GM21723 (cell line): ENCODE measurements around the gene THBD.

Experiments
- ATAC-seq: cut with Tn5 transposase; IDR thresholded peaks from one replicate; pipeline ENCODE4 v1.9.1; 2021; ENCODE audit warnings: mild to moderate bottlenecking, moderate library complexity; ENCODE audit not compliant: unreplicated experiment

Gene THBD

DNA sequence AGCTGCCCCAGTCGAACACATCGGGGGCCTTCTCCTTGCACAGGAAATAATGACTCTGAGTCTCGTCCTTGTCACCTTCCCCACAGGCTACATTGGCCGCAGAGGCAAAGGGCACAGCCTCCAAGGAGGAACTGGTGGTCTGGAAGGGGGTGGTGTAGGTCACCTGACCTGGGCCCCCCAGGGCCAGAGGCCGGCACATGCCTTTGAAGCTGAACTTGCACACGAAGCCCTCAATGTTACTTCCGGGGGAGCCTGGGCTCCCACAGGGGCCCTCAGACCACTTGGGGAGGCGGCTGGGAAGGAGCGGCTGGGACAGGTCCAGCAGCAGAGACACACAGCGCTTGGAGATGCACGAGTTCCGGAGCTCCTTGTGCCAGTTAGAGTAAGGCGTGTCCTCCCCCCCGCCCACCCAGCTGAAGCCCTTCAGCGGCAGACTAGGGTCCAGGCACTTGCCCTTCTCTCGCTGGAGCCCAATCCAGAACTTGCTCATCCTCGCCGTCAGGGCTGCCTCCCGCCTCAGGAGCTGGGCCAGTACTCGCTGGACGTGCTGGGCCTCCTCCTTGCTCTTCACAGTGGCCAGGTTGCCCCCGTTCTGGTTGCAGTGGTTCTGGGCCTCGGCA lies 36.1 kb upstream of the THBD start:
- ATAC-seq: no peak

DNA sequence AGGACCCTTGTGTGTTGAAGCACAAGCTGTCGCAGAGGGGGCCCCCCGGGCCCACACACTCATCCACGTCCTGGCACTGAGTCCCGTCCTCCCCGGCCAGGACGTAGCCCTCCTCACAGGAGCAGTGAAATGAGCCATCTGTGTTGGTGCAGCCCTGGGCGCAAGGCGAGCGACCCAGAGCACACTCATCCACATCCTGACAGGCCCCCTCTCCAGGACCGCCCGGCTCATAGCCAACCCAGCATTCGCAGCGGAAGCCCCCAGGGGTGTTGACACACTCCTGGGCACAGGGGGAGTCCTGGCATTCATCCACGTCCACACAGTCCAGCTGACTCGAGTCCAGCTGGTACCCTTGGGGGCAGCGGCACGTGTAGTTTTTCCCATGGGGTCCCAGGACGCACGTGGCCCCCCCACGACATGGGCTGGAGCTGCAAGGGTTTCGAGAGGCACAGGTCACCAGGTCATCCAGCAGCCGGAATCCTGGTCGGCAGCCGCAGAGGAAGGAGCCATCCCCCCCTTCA lies 35.4 kb upstream of the THBD start:
- no peak for ATAC-seq

DNA sequence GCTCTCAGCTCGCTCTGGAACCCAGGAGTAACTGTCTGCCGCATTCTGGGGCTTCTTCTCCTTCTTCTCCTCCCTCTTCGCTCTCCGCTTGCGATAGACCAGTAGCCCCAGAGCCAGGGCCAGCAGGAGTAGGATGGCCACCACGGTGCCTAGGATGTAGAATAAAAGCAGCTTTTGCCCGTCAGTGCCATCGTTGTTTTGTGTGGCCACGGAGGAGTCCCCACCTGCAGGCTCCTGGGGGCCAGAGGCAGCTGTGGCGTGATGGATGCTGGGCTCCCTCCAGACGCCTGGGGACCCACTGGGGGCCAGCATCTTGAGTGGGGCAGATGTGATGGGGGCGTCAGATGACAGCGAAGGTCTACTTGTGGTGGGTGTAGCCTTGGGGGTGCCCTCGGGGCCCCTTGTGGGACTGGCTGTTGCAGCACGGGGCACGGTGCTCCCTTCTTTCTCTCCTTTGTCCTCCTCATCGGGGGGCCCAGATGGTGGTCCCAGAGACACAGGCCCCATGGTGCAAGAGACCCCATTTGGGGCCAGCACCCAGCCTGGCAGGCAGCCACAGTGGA lies 34.9 kb upstream of the THBD start:
- no peak for ATAC-seq

DNA sequence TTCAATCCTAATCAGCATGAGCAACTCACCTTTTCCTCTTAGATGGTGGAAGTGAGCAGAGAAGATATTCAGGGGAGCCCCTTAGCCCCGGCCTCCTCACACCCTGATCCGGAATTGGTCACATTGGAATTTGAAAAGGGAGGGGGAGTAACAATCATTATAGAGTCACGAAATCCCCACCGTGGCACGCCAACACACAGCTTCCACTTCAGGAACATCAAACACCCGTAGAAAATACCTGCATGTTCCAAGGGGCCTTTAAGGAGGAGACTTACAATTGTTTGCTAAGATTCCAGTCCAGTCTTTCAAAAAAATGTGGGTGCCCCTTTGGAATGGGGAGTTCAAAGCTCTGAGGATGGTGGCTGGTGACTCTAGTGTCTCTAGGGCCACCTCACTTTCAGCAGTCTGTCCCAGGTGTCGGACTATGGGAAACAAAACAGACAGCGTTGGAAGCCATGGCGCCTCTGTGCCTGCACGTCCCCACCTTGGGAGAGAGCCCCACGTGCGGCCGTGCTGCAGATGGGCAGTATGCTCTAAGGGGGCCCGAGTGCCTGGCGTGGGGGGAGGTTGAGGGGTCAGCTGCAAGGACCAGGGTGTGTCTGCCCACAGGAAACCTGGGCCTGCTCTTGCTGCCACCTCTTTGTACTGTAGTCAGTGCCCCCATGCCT lies 34.2 kb upstream of the THBD start:
- no peak for ATAC-seq

DNA sequence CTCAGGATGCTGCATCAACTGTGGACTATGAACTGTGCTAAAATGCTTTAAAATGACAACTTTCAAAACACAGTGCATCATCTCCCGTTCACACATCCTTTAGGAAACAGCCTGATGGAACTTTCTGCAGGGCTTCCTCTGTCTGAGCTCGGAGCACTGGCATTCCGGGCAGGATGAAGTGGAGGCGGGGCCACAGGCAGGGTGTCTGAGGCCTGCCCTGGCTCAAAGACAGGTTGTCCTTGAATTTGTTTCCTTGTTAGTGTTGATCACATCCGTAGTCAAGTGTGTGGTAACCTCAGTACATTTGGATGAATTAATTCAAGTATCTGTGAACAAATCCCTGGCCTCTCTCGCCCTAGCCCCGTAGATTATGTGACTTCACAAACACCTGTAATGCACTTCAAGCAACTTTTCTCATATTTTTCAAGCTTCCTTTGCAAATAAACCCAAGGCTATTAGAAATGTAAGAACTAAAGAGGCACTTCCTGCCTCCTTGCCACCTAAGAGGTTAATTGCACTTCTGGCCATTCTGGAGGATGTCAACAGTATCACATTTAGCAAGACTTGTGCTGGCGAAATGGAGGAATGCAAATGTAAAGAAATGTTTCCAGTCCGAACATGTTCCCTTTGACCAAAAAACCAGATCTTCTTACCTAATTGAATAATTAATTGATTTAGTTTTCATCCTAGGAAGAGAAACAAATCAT lies 33.5 kb upstream of the THBD start:
- no peak for ATAC-seq

DNA sequence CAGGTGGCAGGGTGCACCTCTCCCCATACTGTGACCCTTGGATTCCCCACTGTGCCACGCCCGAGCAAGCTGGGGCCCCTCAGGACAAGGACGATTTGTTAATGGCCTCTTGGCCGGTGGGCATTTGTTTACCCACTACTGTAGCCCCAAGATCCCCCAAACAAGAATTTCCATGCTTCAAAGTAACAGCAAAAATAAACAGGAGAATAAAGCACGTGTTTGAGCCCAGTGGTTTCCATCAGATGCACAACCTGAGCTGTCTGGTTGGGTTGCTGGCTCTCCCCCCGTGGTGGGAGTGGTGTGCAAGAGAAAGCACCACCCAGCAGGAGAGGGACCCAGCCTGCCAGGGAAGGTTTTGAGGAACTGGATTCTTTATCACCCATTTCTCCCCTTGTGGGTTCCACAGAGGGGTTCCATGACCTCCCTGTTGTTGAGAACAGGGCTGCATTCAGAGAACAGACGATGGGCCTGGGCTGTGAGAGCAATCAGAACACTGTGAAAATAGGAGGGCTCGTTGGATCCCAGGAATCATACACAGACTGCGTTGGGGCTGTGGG lies 31.9 kb upstream of the THBD start:
- ATAC-seq: no peak

DNA sequence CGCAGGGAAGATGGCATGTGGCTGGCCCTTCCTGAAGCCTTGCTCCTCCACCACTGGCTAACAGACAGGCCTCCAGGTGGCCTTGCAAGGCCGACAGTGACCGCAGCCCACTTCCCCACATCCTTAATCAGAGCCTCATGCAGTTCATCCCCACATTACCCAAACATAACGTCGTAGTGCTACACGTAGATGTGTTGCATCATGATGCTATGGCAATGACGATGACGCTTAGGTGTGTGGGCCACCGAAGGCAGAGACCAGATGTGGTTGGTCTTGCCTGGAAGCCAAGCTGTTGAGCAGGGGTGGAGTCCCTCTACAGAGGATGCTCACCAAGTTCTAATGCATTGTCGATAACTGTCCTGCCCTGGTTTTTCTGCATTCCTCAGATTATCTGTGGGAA lies 31.0 kb upstream of the THBD start:
- ATAC-seq: no peak

DNA sequence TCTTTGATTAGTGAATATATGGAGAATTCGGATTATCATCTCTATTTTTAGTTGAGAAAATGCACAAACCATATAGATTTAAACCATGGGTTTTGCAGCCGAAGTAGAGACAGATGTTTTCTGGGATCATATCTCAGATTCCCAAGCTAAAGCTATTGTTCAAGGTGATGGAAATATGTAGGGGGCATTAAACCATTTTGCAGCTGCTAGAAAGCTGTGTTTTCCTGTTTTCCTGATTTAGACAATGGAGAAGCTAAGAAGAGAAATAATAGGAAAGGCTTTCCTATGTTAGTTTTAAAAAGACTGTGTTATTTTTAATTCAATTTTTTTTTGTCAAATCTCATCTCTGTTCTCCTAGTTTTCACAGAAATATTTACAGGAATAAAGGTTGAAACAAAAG lies 30.5 kb upstream of the THBD start:
- ATAC-seq: no peak

DNA sequence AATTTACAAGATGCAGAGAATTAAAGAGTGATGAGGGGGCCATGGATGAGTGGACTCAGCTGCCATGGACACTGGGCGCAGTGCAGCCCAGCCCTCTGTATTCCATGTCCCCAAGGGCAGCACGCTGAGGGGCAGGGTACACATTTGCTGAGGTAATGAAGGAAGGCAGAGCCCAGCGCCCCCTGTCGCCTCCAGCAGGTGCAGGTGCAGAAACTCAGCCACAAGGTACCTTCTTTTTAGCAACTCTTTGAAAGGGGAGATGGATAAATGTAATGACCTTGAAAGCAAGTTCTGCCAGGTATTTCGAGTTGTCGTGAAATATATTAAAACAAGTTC lies 29.5 kb upstream of the THBD start:
- ATAC-seq: no peak

DNA sequence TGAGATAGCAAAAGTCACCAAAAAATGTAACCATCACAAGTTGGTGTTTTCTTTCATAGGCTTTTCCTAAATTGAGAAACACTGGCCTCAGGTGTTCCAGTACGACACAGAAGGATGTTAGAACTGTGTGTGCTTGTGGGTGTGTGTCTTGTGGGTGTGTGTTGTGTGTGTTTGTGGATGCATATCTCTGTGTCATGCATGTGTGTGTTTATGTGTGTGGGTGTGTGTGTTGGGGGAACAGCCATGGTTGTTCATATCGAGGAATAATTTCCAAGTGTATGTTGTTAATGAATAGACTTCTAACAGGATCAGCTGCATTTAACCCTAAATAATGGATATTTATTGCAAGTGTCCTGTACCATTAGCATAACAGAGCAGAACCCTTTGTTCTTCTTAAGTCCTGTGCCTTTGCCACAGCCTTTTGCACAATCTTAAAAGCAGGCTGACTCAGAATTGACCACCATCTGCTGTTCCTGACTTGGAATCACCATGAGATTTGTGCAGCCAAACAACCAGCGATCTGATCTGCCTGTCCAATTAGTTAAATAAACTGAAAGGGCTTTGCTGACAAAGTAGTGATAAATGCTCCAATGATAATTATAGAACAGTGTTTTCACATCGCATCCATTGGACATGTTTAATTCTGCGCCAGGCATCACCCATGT lies 29.0 kb upstream of the THBD start:
- no peak for ATAC-seq

DNA sequence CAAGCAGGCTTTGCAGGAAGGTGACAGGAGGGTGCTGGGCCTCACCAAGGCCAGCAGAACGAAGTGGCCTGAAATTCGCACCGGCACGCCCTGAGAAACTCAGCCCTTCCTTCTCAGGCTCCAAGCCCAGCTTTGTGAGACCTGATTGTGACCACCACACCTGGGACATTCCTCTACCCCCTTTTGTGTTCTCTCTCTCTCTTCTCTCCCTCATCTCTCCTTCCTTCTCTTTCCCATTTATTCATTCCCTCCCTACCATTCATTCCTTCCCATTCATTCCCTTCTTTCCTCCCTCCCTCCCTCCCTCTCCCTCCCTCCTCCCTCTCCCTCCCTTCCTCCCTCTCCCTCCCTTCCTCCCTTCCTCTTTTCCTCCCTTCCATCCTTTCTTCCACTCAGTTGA lies 27.8 kb upstream of the THBD start:
- no peak for ATAC-seq

DNA sequence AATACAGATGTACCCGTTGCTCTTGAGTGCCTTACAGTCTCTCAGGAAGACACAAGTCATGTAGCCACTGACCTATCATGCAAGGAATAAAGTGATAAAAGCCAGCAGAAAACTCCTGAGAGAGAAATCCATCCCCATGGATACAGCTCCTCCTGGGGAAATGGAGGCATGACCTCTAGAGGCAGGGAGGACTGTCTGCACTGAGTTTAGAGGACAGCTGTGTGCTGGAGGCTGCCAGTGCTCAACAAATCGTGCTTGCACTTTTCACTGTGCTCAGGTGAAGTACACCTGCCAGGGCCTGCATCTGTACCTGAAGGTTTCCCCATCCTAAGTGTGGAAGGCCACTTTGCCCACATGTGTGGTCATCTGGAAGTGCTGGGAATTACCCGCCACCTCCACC lies 24.6 kb upstream of the THBD start:
- no peak for ATAC-seq

DNA sequence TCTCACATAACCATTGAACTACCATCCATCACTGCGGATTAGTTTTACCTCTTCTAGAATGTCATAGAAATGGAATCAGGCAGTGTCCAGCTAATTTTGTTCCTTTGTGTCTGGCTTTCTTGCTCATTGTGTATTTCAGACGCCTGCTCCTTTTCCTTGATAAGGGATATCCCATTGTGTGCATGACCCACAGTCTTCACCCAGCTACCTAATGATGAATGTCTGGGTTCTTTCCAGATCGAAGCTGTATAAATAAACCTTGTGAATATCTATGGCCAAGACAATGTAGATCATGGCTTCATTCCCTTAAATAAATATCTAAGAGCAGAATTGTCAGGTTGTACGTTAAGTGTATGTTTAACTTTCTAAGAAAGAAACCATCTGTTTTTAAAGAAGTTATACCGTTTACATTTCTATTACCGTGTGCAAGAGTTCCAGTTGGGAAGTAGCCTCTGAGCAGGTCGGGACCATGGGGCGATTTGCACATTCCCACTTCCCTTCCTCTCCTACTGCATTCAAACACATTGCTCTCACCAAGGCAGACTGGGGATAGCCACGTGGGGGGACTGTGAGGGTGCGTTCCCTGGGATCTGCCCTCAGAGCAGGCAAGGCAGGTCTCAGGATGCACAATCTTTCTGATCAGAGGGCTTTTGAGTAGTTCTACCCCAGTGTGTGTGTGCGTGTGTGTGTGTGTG lies 23.6 kb upstream of the THBD start:
- no peak for ATAC-seq

DNA sequence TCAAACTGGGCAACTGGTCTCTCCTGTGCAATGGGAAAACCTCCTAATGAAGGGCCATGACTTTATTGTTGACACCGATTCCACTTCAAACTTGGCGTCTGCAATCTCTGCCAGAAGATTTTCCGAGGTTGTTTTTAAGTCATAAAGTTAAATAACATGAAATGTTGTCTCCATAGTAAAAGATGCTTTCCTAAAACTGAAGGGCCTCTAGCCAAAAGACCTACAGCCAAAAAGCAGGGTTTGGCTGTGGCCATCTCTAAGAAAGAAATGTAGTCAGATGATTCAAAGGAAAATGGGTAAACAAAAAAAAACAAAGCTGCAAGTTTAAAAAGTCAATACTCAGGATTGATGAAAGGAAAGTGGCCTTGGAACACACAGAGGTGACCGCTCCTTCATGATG lies 22.5 kb upstream of the THBD start:
- no peak for ATAC-seq

DNA sequence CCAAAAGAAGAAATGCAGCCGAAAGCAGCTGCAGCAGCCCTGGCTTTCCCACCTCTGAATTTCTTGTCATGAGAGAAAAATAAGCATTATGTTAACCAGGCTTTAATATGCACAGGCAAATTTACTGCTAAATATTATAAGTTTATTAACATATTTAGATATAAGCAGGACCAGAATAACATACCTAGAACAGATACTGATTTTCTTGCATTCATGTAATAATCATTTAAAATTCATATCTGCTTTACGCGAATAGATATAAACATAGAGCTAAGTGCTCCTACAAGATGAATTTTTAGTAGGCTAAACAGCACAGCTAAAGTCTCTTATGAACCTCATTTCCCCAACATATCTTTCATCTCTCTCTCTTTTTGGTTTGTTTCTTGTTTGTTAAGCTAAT lies 21.9 kb upstream of the THBD start:
- ATAC-seq: no peak

DNA sequence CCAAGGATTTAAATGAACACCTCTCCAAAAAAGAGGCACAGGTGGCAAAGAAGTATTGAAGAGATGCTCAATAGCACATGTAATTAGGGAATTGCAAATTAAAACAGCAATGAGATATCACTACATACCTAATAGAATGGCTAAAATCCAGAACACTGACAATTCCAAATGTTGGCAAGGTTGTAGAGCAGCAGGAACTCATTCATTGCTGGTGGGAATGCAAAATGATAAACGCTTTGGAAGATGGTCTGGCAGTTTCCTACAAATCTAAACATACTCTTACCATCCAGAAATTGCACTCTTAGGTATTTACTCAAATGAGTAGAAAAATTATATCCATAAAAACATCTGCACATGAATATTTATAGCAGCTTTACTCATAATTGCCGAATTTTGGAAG lies 19.6 kb upstream of the THBD start:
- ATAC-seq: no peak

DNA sequence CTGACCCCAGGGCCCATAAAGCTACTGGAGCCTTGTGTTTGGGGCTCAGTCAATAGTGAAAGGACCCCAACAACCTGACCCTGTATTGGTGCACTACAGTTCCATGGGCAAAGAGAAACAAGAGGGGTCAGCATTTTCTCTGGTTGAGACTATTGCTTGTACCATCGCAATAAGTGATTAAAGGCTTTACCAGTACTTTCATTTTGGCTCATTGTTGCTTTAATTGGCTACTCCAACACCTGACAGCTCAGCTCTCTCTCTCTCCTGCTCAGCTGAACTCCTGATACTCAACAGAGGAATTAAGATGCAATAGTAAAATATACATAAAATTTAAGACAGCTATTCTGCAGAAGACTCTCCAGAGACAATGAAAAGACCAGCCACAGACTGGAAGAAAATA lies 18.8 kb upstream of the THBD start:
- no peak for ATAC-seq

DNA sequence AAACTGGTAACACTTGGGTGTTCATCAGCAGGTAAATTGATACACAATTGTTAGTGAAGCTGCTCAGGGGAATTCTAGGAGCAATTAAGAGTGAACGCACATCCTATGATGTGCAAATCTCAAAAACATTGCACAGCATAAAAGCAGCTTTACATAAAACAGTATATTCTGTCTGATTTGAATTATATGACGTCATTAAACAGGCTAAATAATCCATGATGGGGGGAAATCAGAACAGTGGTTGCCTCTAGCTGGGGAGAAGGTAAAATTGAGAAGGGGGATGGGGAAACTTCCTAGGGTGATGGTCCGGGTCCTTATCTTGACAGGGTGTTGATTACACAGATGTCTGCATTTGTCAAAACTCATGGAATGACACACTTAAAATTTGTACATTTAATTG lies 17.3 kb upstream of the THBD start:
- no peak for ATAC-seq

DNA sequence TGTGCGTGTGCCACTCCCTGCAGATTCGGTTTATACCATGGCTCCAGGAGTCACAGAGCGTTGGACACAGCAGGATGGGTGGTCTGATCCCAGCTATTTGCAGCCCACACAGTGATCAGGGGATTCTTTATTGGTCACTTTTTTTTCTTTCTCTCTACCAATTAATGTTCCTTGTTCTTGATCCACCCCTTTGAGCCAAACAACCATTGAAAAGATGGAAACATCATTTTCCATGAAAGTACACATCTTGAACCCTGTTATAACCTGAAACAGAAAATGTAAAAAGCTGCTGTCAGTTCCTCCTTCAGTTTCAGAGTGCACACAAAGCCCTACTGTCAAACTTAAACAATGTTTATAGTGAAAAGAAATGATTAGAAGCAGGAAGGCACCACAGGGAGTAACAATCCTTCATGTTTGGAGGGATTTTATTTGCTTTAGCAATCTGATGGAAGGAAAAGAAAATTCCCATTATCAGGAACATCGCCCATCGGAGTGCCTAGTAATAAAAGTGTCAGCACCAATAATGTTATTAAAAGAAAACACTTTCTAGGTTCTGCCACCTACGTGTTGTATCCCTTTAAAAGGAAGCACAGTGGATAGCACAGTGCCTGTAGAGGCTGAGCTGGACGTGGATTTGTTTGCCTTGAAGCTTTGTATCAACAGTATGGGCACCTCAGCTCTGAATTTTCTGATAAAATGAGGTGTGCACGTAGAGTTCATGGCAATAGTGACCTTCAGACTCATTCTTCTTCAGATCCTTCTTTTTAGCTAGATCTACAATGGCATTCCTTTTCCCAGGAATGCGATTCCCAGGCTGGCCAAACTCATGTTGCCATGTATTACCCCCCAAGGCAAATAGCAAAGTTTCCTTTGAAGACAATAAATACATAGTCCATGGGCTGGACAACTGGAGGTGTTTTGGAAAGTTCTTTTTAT lies 16.1 kb upstream of the THBD start:
- ATAC-seq: no peak

DNA sequence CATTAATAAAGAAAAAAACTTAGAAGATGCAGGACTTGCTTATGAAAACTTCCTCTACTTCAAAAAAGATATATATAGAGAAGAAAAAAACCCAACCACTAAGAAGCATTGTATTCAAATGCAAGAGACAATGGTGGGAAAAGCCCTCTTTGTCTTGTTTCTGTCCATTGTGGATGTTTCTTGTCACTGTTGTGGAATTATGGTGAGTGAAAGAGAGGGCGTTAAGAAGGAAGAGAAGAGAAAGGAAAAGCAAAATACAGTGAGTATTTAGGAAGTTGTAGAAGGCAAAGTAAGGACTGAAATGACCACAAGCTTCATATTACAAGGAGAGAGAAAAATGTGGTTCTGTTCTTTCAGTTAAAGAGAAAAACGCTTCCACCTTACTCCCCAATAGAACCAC lies 14.1 kb upstream of the THBD start:
- no peak for ATAC-seq
